ENCODE results near the gene MIER2. TPM values are rescaled to one million over a fixed set of nuclear protein-coding genes. Genes with fewer than 3 reads are reported as not detected.

MIER2 gene
- total and polyA plus RNA-seq, 10 of the 15 experiments (the other 5 are each of a cell fraction or from before 2014, with no cell fraction given): 0.48 to 23.6 (median 12.1) TPM

GRCh38 chr19:311813-312261, 32.8 kb downstream of the MIER2 start:
- no peak overlapping the region for H3K27ac ChIP-seq (ENCODE audit: control insufficient read depth, insufficient read depth)
- RAD21 ChIA-PET (ENCODE audit: unreplicated experiment): no interaction called here
- CTCF ChIA-PET: no interaction called here
- TF ChIP-seq, protein P1, sequence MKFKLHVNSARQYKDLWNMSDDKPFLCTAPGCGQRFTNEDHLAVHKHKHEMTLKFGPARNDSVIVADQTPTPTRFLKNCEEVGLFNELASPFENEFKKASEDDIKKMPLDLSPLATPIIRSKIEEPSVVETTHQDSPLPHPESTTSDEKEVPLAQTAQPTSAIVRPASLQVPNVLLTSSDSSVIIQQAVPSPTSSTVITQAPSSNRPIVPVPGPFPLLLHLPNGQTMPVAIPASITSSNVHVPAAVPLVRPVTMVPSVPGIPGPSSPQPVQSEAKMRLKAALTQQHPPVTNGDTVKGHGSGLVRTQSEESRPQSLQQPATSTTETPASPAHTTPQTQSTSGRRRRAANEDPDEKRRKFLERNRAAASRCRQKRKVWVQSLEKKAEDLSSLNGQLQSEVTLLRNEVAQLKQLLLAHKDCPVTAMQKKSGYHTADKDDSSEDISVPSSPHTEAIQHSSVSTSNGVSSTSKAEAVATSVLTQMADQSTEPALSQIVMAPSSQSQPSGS (IDR thresholded peaks at IDR 0.05; ENCODE audit: low read length): no peak
- TF ChIP-seq CEBPB (IDR thresholded peaks at IDR 0.05; ENCODE audit: borderline replicate concordance in 1 of 2, low read depth in 2 of 2, low read length in 2 of 2): no peak
- no peak for TF ChIP-seq BCL3 (IDR thresholded peaks at IDR 0.05; ENCODE audit: borderline replicate concordance, insufficient read depth, low read depth, low read length, poor library complexity, severe bottlenecking)
- no peak for TF ChIP-seq ZNF207 (IDR thresholded peaks at IDR 0.05; ENCODE audit: borderline replicate concordance)
- TF ChIP-seq NR2C2 (IDR thresholded peaks at IDR 0.05; ENCODE audit: borderline replicate concordance, control insufficient read depth, insufficient read length, low read depth): no peak
- TF ChIP-seq ZNF274 (IDR thresholded peaks at IDR 0.05; ENCODE audit: insufficient read depth, insufficient read length): no peak
- no peak for TF ChIP-seq MYC (IDR thresholded peaks at IDR 0.05; ENCODE audit: insufficient read depth, insufficient read length, insufficient replicate concordance, low read length, severe bottlenecking)
- no peak for TF ChIP-seq POLR2AphosphoS5 (IDR thresholded peaks at IDR 0.05; ENCODE audit: low read length)
- no peak for TF ChIP-seq STAT1 (conservative IDR thresholded peaks at IDR 0.05)
- no peak for TF ChIP-seq MEF2A (IDR thresholded peaks at IDR 0.05; ENCODE audit: insufficient read depth, low read depth, low read length)
- no peak for TF ChIP-seq KLF5 (IDR thresholded peaks at IDR 0.05; ENCODE audit: partially characterized antibody)
- TF ChIP-seq BHLHE40 (IDR thresholded peaks at IDR 0.05; ENCODE audit: borderline replicate concordance in 1 of 2, low read depth in 2 of 2, low read length in 1 of 2): no peak
- TF ChIP-seq ASH2L (IDR thresholded peaks at IDR 0.05; ENCODE audit: borderline replicate concordance, low read depth): no peak
- TF ChIP-seq POU2F2 (IDR thresholded peaks at IDR 0.05; ENCODE audit: borderline replicate concordance, low read depth, low read length): no peak
- no peak for TF ChIP-seq REST (IDR thresholded peaks at IDR 0.05; ENCODE audit: low read depth, low read length)
- no peak for TF ChIP-seq IKZF1 (conservative IDR thresholded peaks at IDR 0.05)
- DNase-seq (ENCODE audit: low read depth, low spot score) (no peak), ATAC-seq (no peak), FAIRE-seq (no peak)
- no peak overlapping the region for H2AFZ ChIP-seq (ENCODE audit: control insufficient read depth, low read depth, low read length)
- H3K4me2 ChIP-seq (ENCODE audit: control insufficient read depth, insufficient read depth): no peak overlapping the region
- H3K79me2 ChIP-seq (ENCODE audit: control insufficient read depth, insufficient read depth, low read length): no peaks in the 10 kb centered on the region
- 91% methylated on average over 33 of the region's 33 CpGs for WGBS (ENCODE audit: insufficient coverage, insufficient replicate concordance, low lambda C conversion rate, missing lambda C conversion rate)
- no peaks in the 10 kb centered on the region for H3K27me3 ChIP-seq (replicated peaks in 1 of 2; ENCODE audit: control insufficient read depth in 2 of 2, insufficient read depth in 2 of 2, low read length in 1 of 2)
- in situ Hi-C loops (cut with MboI): no loop called here
- H3K36me3 ChIP-seq (ENCODE audit: control insufficient read depth in 2 of 2, insufficient read depth in 2 of 2, low read length in 1 of 2): peaks cover 0 to 18% of the 10 kb centered on the region in 2 experiments; a peak in 3 of 4 replicates
- POLR2A ChIA-PET: no interaction called here
- no peaks in the 10 kb centered on the region for H4K20me1 ChIP-seq (ENCODE audit: control insufficient read depth, insufficient read depth)
- H3K9me3 ChIP-seq (replicated peaks; ENCODE audit: control insufficient read depth, insufficient read depth, low read length): no peaks in the 10 kb centered on the region
- no peak overlapping the region for H3K9ac ChIP-seq (ENCODE audit: control insufficient read depth, insufficient read depth, low read length)
- intact Hi-C loops (cut with micrococcal nuclease; ENCODE audit: unreplicated experiment): no loop called here
- H3K4me1 ChIP-seq (ENCODE audit: control insufficient read depth, insufficient read depth, low read length): no peaks in the 10 kb centered on the region
- SMC1A ChIA-PET (ENCODE audit: uncharacterized antibody, unreplicated experiment): no interaction called here
- BruUV-seq (replicated peaks): no TSS peak
- no peak overlapping the region for H3K4me3 ChIP-seq

Data from GM12878 (cell line).